Erythroblast (primary cell): ENCODE results near the gene MRPL42.

ENCODE experiments used
- GATA1 ChIP-seq: IDR thresholded peaks from 2 replicates; pipeline ENCODE4 v1.6.1; 2011; ENCODE audit warnings: low read depth, mild to moderate bottlenecking, control low read depth, low read length, moderate library complexity
- POLR2A ChIP-seq: IDR thresholded peaks from 2 replicates; pipeline ENCODE4 v1.6.1; 2011; ENCODE audit warnings: mild to moderate bottlenecking, low read length

DNA sequence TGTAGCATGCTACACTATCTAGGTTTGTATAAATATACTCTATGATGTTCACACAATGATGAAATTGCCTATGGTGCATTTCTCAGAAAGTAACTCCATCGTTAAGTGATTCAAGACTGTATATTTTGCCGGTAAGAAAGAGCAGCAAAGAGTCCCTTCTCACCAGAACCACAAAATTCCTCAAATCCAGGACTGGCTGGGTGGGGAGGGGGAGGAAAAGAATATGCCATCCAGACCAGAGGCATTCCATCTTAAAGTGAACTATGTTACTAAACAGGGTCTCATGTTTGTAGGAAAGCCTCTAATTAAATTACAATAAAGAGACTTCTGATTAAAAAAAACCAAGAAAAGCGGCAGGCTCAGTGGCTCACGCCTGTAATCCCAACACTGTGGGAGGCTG is 37.0 kb upstream of the MRPL42 start:
- TF ChIP-seq POLR2A (no peak), GATA1 (no peak)
